Thyroid gland (tissue), 4 donors: ENCODE results near the gene PYROXD2. TPM values are rescaled to one million over a fixed set of nuclear protein-coding genes. Genes with fewer than 3 reads are reported as not detected.

Experiments used
- DNase-seq, 2 donors: peaks; one replicate each; pipeline ENCODE4 v3.0.0-alpha.2; 2019
- H3K27ac ChIP-seq, 3 donors: fragments of 200-600 bp; sonication (generic); 1 replicate in 2 of 3; 2 replicates in 1 of 3; pipeline ENCODE4 v1.5.1; 2016 to 2019; ENCODE audit warnings: mild to moderate bottlenecking in 1 of 3, moderate library complexity in 1 of 3
- H3K27me3 ChIP-seq: fragments of 200-600 bp; sonication (generic); one replicate; pipeline ENCODE4 v1.5.1; 2019
- H3K36me3 ChIP-seq, 2 donors: fragments of 200-600 bp; sonication (generic); one replicate each; pipeline ENCODE4 v1.5.1; 2016 to 2019
- H3K4me1 ChIP-seq, 2 donors: fragments of 200-600 bp; sonication (generic); one replicate each; pipeline ENCODE4 v1.5.1; 2017 to 2019
- H3K4me3 ChIP-seq, 3 donors: fragments of 200-600 bp; sonication (generic); replicated peaks in 1 of 3; 1 replicate in 2 of 3; 2 replicates in 1 of 3; pipeline ENCODE4 v1.5.1; 2016; ENCODE audit warnings: mild to moderate bottlenecking in 1 of 3
- H3K9me3 ChIP-seq: fragments of 200-600 bp; sonication (generic); one replicate; pipeline ENCODE4 v1.5.1; 2017
- CTCF ChIP-seq, 6 experiments: fragments of 200-600 bp in 3 of 6; fragments of 450-650 bp in 3 of 6; sonication (generic) in 3 of 6; IDR thresholded peaks; one replicate each; pipeline ENCODE4 v1.5.1; 2016 to 2019; ENCODE audit warnings: antibody characterized with exemption in 6 of 6, mild to moderate bottlenecking in 2 of 6, inconsistent platforms in 1 of 6, moderate library complexity in 1 of 6
- POLR2A ChIP-seq, 2 donors: fragments of 450-650 bp; IDR thresholded peaks; one replicate each; pipeline ENCODE4 v1.6.1; 2017; ENCODE audit warnings: antibody characterized with exemption in 2 of 2, mild to moderate bottlenecking in 2 of 2, moderate library complexity in 1 of 2
- WGBS, 2 donors: methylation state at CpG; one replicate each; pipeline ENCODE4 v1.1.5; 2017; 5-methylcytosine and 5-hydroxymethylcytosine counted together
- intact Hi-C: fragments of 100-400 bp; cut with DNase I; formaldehyde crosslinking; loops from one replicate; pipeline ENCODE4 v1.15.1; 2023
- total RNA-seq, 4 donors: library from RNA; depleted of rRNA; stranded (reverse); fragments of >200 nt; gene quantifications; one replicate each; pipeline ENCODE4 v1.2.3, GENCODE V29; 2016

The PYROXD2 gene
- total RNA-seq, 4 donors from 2014 or later, result 9.9 to 20.1 (median 12.4) TPM

DNA sequence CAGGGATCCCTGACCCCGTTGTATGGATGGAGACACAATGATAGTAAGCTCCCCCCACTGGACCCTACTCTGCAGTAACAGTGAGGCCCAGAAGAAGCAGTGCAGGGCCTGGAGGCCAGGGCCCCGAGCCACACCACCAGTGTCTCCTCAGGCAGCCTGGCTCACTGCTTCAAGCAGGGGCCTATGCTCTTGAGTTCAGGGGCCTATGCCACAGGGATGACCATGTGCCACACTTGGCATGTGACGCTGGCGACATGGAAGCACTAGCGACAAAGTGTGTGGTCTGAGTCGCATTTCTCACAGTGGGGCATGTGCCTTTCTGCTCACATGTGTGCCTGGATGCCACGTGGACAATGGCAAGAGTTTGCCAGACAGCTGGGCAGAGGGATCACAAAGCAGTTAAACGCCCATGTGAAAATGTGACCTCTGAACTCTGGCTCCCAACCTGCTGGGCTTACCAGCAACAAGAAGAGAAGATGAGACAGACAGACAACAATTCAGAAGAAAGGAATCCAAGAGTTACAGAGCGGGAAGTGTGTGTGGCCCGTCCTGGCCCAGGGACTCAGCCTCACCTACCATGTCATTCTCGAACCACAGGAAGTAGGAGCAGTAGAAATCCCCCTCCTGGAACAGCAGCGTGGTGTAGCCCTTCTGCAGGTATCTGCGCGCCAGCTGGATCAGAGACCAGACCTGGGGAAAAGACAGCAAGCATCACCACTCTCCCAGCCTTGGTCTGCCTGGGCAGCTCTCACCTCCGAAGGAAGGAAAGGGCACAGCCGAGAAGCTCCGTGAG lies 4.7 kb upstream of the PYROXD2 start:
- intact Hi-C loops, result loop anchor here (10.0 kb wide), 1 partner anchor 95 kb away; no protein-coding TSS in a partner anchor
- no peak for DNase-seq
- WGBS, 2 donors, result 88 to 91% methylated on average over 14 to 17 of the region's 17 CpGs
- TF ChIP-seq CTCF (IDR thresholded peaks at IDR 0.05) (no peak), POLR2A (IDR thresholded peaks at IDR 0.05) (no peak)
- H3K4me3 ChIP-seq, result no peak overlapping the region
- H3K9me3 ChIP-seq, result no peaks in the 10 kb centered on the region
- no peak overlapping the region for H3K27ac ChIP-seq
- peaks cover 8 to 9% of the 10 kb centered on the region in 2 donors for H3K4me1 ChIP-seq
- H3K27me3 ChIP-seq, result no peaks in the 10 kb centered on the region
- peaks cover 11 to 13% of the 10 kb centered on the region in 2 donors for H3K36me3 ChIP-seq

- 81 to 95% methylated on average over 14 to 17 of the region's 18 CpGs for WGBS, 2 donors
- DNase-seq, result no peak
- Histone ChIP-seq H3K36me3 (peaks cover 11 to 13% of the 10 kb centered on the region in 2 donors), H3K4me1 (peaks cover 16% of the 10 kb centered on the region in 2 donors), H3K4me3 (no peak overlapping the region), H3K27ac (no peak overlapping the region), H3K27me3 (no peaks in the 10 kb centered on the region), H3K9me3 (no peaks in the 10 kb centered on the region)
- TF ChIP-seq POLR2A (IDR thresholded peaks at IDR 0.05) (no peak), CTCF (IDR thresholded peaks at IDR 0.05) (no peak)
- intact Hi-C loops, result loop anchor here (10.0 kb wide), 1 partner anchor 94 kb away; no protein-coding TSS in a partner anchor
Measured at GRCh38 chr10:98418665-98419468, 3.9 kb upstream of the PYROXD2 start.

- 80 to 92% methylated on average over 12 to 20 of the region's 21 CpGs for WGBS, 2 donors
- TF ChIP-seq CTCF (IDR thresholded peaks at IDR 0.05) (no peak), POLR2A (IDR thresholded peaks at IDR 0.05) (no peak)
Measured at GRCh38 chr10:98417973-98418664, 3.1 kb upstream of the PYROXD2 start.

GRCh38 chr10:98417481-98417959 lies 2.5 kb upstream of the PYROXD2 start:
- Histone ChIP-seq H3K36me3 (peaks cover 11 to 13% of the 10 kb centered on the region in 2 donors), H3K4me1 (peaks cover 16 to 19% of the 10 kb centered on the region in 2 donors), H3K4me3 (no peak overlapping the region), H3K27me3 (no peaks in the 10 kb centered on the region), H3K27ac (no peak overlapping the region), H3K9me3 (no peaks in the 10 kb centered on the region)
- no peak for DNase-seq
- intact Hi-C loops, result loop anchor here (10.0 kb wide), 1 partner anchor 93 kb away; no protein-coding TSS in a partner anchor
- TF ChIP-seq CTCF (IDR thresholded peaks at IDR 0.05) (no peak), POLR2A (IDR thresholded peaks at IDR 0.05) (no peak)
- whole genome bisulfite sequencing, 2 donors, result 93 to 100% methylated on average over 3 to 17 of the region's 19 CpGs

More at GRCh38 chr10:98417973-98418664, 3.1 kb upstream of the PYROXD2 start:
- H3K4me3 ChIP-seq, result no peak overlapping the region
- no peaks in the 10 kb centered on the region for H3K27me3 ChIP-seq
- intact Hi-C loops, result loop anchor here (10.0 kb wide), 1 partner anchor 93 kb away; no protein-coding TSS in a partner anchor
- DNase-seq, result no peak
- peaks cover 11 to 13% of the 10 kb centered on the region in 2 donors for H3K36me3 ChIP-seq
- H3K4me1 ChIP-seq, result peaks cover 16% of the 10 kb centered on the region in 2 donors
- H3K27ac ChIP-seq, result no peak overlapping the region
- H3K9me3 ChIP-seq, result no peaks in the 10 kb centered on the region
